Astrocyte (in vitro differentiated cells and primary cell): ENCODE results near the gene MED13L.

Experiments
- EZH2 ChIP-seq: IDR thresholded peaks from 2 replicates; pipeline ENCODE4 v1.6.1; 2012; ENCODE audit warnings: mild to moderate bottlenecking, low read length, inconsistent platforms; ENCODE audit not compliant: insufficient read depth
- TF ChIP-seq, protein P1 (sequence below): IDR thresholded peaks from 2 replicates; pipeline ENCODE4 v1.5.1; 2011; ENCODE audit warnings: low read depth, mild to moderate bottlenecking, inconsistent platforms, low read length, moderate library complexity; ENCODE audit not compliant: insufficient read depth

GRCh38 chr12:116055895-116056607 is 221.4 kb downstream of the MED13L start:
- TF ChIP-seq, protein P1, sequence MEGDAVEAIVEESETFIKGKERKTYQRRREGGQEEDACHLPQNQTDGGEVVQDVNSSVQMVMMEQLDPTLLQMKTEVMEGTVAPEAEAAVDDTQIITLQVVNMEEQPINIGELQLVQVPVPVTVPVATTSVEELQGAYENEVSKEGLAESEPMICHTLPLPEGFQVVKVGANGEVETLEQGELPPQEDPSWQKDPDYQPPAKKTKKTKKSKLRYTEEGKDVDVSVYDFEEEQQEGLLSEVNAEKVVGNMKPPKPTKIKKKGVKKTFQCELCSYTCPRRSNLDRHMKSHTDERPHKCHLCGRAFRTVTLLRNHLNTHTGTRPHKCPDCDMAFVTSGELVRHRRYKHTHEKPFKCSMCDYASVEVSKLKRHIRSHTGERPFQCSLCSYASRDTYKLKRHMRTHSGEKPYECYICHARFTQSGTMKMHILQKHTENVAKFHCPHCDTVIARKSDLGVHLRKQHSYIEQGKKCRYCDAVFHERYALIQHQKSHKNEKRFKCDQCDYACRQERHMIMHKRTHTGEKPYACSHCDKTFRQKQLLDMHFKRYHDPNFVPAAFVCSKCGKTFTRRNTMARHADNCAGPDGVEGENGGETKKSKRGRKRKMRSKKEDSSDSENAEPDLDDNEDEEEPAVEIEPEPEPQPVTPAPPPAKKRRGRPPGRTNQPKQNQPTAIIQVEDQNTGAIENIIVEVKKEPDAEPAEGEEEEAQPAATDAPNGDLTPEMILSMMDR, result no peak
- TF ChIP-seq EZH2, result no peak
